ENCODE data around the gene PCDHGC3.

The PCDHGC3 gene

DNA sequence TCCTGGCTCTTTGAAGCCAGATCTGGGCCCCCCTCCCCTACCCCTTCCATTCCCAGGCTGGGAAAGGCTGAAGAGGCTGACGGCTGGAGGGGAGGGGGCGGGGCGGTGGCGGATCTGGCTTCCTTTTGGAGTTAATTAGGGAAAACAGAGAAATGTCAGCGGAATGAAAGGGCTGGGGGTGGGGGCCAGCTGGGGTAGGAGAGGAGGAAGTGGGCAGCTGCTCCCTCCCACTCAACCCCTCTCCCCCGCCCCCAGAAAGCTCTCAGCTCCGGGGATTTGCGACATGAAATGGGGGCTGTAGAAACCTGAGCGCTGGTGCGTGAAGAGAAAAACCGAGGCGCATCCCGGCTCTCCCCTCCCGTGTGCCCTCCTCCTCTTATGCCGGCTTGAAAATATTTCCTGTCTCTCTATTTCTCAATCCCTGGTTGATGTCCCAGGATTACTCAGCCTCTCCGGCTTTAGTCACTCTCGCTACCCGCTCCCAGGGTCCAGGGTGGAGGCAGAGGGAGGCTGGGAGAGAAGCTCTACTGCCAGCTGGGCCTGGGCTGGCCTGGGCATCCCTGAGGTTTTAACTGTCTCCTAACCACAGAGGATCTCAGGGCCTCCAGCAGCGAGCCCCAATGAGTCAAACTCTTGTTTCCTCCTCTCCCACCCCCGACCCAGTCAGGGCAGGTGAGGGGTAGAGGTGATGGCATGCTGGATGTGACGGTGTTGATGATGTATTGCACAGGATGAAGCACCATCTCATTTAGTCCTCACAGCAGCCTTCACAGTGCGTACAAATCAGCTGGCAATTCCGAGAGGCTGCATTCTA, 33.2 kb downstream of the PCDHGC3 start:
- no peak for DNase-seq

DNA sequence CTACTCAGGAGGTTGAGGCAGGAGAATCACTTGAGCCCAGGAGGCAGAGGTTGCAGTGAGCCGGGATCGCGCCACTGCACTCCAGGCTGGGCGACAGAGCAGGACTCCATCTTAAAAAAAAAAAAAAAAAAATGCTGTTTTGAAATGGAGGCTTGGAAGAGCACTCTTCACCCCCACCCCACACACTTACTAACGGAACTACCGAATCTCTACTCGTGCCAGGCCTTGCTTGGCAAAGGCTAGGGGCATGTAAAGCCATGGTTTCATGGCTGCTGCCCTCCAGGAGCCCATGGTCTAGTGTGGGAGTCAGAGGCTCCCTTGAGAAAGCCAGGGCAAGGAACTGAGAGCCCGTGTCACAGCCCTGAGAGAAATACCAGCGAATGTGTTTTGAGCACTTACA, 34.4 kb downstream of the PCDHGC3 start:
- no peak for DNase-seq

DNA sequence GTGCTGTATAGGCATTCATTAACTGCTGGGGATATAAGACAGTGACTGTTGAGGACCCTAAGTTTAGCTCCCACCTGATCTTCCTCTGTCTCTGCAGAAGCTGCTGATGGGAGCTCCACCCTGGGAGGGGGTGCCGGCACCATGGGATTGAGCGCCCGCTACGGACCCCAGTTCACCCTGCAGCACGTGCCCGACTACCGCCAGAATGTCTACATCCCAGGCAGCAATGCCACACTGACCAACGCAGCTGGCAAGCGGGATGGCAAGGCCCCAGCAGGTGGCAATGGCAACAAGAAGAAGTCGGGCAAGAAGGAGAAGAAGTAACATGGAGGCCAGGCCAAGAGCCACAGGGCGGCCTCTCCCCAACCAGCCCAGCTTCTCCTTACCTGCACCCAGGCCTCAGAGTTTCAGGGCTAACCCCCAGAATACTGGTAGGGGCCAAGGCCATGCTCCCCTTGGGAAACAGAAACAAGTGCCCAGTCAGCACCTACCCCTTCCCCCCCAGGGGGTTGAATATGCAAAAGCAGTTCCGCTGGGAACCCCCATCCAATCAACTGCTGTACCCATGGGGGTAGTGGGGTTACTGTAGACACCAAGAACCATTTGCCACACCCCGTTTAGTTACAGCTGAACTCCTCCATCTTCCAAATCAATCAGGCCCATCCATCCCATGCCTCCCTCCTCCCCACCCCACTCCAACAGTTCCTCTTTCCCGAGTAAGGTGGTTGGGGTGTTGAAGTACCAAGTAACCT, 35.3 kb downstream of the PCDHGC3 start:
- no peak for DNase-seq

DNA sequence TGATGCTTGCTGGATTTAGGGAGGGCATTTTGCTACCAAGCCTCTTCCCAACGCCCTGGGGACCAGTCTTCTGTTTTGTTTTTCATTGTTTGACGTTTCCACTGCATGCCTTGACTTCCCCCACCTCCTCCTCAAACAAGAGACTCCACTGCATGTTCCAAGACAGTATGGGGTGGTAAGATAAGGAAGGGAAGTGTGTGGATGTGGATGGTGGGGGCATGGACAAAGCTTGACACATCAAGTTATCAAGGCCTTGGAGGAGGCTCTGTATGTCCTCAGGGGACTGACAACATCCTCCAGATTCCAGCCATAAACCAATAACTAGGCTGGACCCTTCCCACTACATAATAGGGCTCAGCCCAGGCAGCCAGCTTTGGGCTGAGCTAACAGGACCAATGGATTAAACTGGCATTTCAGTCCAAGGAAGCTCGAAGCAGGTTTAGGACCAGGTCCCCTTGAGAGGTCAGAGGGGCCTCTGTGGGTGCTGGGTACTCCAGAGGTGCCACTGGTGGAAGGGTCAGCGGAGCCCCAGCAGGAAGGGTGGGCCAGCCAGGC, 36.1 kb downstream of the PCDHGC3 start:
- DNase-seq = no peak

- peak; percentile 86 for DNase-seq
Observed at GRCh38 chr5:141512390-141512910, 36.7 kb downstream of the PCDHGC3 start.

- DNase-seq = peak; percentile 42
Observed at GRCh38 chr5:141512911-141513626, 37.3 kb downstream of the PCDHGC3 start.

DNA sequence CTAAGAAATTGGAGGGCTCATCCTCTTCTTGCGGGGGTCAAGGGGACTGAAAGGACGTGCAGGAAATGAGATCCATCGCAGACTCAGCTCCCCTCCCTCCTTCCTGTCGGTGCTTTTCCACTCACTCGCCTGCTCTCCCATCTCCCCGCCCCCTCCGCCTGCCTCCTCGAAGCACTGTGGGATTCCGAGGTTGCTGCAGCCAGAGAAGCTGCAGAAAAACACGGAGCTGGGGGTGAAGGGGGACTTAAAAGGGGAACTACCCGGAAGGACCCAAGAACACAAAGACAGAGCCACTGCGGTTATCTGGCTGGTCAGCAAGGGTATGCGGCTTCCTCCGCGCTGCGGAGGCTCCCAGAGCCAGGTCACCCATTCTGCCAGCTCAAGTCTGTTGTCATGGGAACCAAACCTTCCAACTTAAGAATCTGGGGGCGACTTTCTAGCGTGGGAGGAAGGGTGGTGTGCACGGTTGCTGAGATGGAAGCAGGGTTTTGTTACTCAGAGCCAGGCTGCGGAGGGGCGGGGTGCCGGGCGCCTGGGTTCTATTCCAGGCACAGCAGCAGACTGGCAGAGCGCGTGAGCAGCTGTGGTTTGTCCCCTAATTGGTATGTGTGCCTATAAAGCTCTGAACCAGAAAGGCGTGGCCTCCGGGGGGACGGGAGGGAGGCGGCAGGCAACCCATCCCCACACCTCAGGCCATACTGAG, 38.0 kb downstream of the PCDHGC3 start:
- peak; percentile 78 for DNase-seq

- no peak for DNase-seq
Observed at GRCh38 chr5:141514330-141515133, 38.8 kb downstream of the PCDHGC3 start.

DNA sequence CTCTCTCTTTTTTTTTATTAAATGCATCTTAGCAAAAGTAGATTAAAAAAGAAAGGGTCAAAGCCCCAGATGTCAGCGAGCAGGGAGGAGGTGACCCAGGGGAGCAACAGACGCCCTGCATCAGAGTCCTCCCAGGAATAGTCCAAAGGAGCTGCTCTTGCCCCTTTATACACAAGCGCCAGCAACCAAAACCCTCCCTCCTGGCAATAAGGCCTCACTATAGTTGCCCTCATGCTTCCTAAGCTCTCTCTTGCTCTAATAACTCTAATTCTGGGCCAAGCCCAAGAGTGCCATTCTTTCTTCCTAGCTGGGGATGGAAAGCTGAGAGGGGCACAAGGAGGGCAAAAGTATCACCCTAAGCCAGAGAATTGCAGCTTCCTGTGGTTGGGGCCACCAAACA, 39.4 kb downstream of the PCDHGC3 start:
- no peak for DNase-seq

- DNase-seq = no peak
Observed at GRCh38 chr5:141515946-141516671, 40.3 kb downstream of the PCDHGC3 start.

DNA sequence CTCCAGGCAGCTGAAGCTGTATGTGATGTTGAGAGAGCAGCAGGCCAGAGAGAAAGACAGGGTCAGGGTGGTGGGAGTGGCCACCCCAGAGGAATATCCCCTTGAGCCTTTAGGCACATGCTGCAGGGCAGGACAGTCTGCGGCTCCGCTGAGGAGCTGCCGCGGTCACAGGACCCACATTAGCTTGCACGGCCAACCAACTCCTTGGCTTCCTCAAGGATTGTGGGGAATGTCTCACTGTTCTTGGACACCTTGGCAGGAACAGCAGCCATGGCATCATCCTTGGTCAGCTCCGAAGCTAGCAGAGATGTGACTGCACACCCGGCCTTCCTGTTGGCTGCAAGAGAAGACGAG, 40.9 kb downstream of the PCDHGC3 start:
- DNase-seq = no peak

GRCh38 chr5:141517312-141517711, 41.5 kb downstream of the PCDHGC3 start:
- no peak for DNase-seq

GRCh38 chr5:141517880-141518617, 42.3 kb downstream of the PCDHGC3 start:
- no peak for DNase-seq

- no peak for DNase-seq
Observed at GRCh38 chr5:141518618-141519015, 42.9 kb downstream of the PCDHGC3 start.

- no peak for DNase-seq
Observed at GRCh38 chr5:141519605-141520565, 44.1 kb downstream of the PCDHGC3 start.

DNA sequence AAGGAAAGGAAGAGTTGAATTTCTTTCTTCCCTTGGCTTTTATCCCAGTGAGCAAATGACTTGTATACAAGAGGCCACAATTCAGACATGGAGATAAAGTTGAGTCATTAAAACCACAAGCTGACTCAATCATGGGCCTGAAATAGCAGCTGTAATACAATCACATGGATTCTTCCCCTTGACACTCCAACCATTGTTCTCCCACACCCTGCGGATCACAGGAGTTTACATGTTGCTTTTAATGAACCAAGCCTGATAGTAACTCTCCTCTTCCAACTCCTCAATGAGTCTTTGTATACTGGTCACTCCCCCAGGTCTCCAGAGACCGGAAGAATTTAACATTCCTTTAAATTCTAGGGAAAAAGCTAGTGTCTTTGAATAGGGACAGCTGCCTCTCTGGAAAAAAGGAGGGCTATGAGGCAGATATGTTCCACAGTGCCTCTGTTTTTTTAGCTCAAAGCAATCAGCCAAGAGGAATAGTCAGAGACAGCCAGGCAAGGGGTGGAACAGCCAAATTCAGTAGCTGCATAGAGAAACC, 45.5 kb downstream of the PCDHGC3 start:
- DNase-seq = no peak

- no peak for DNase-seq
Observed at GRCh38 chr5:141522301-141522700, 46.5 kb downstream of the PCDHGC3 start.

GRCh38 chr5:141523991-141524390, 48.2 kb downstream of the PCDHGC3 start:
- no peak for DNase-seq

All from stimulated activated CD4-positive, alpha-beta T cell treated with anti-CD3 and anti-CD28 coated beads, Interleukin-4, amount 100 ng/mL, for 24 hours (primary cell).